Activated CD4-positive, alpha-beta memory T cell treated with anti-CD3 and anti-CD28 coated beads for 36 hours (primary cell): Measurements from ENCODE around the gene LAMTOR1. TPM values are rescaled to one million over a fixed set of nuclear protein-coding genes. Genes with fewer than 3 reads are reported as not detected.
A peak's percentile ranks its signal among the peaks of the same experiment; 100 is the strongest.
"Not testable (repeated sequence)": the region's sequence is repeated elsewhere in the genome, so short reads cannot be mapped to it uniquely, and the experiment has no call there.

Experiments
- CTCF ChIA-PET: fragments of 350-600 bp; sonication (Branson Sonifier 250); formaldehyde crosslinking; loops from one replicate; lab custom pipeline; 2021; ENCODE audit warnings: antibody characterized with exemption, inconsistent platforms; lab: Charles Lee
- POLR2A ChIA-PET: fragments of 350-600 bp; sonication (Branson Sonifier 250); formaldehyde crosslinking; loops from one replicate; lab custom pipeline; 2021; ENCODE audit warnings: antibody characterized with exemption; lab: Charles Lee
- DNase-seq: peaks from one replicate; pipeline ENCODE4 v3.0.0-alpha.2; 2020
- H3K27ac Mint-ChIP-seq: one replicate; pipeline ENCODE4 v1.8.0; 2021; ENCODE audit warnings: mixed read lengths
- H3K27me3 Mint-ChIP-seq: one replicate; pipeline ENCODE4 v1.8.0; 2021; ENCODE audit warnings: mixed read lengths
- H3K36me3 Mint-ChIP-seq: one replicate; pipeline ENCODE4 v1.8.0; 2021; ENCODE audit warnings: mixed read lengths
- H3K4me1 Mint-ChIP-seq: one replicate; pipeline ENCODE4 v1.8.0; 2021; ENCODE audit warnings: low read depth, mixed read lengths
- H3K4me3 Mint-ChIP-seq: one replicate; pipeline ENCODE4 v1.8.0; 2021; ENCODE audit warnings: mild to moderate bottlenecking, mixed read lengths
- H3K9me3 Mint-ChIP-seq: one replicate; pipeline ENCODE4 v1.8.0; 2021; ENCODE audit warnings: mixed read lengths
- intact Hi-C: fragments of 100-400 bp; cut with micrococcal nuclease; formaldehyde crosslinking; loops from one replicate; pipeline ENCODE4 v1.15.1; 2023
- total RNA-seq, 2 experiments: library from RNA; stranded (reverse); gene quantifications; one replicate each; pipeline ENCODE4 v1.2.3, GENCODE V29; 2021

LAMTOR1 gene
- 10 to 100 TPM; 54.3 to 56.2 TPM for total RNA-seq

DNA sequence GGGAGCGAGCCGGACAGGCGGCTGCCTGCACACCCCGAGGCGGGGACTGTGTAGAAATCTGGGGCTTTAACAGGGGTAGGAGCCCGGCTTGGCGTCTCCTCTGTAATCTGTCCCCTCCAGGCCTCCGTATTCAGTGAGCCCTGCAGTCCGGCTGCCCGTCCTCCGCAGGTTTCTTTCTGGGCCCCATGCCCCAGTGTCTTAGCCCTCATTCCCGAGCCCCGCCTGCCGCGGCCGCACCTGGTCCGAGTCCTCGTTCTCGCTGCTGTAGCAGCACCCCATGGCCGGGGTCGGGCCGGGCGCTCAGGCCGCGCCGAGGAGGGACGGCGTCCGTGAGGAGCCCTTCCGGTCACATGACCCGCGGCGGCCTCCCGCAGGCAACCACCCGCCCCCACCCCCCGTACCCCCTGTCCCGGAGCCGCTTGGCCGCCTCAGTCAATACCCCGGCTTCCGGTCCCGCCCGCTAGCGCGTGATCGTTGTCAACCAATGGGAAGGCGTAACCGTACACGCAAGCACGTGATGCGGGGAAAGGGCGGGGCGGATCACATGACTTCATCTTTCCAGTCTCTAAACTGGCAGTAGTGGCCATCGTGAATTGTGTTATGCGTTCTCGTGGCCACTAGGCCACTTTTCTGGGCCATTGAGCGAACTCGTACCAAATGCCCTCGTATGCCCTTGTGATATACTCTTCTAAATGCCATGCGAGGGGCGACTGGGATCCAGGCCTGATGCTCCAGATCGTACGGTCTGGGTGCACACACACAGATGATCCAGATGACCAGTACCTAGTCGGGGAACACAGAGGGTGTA lies at the start of gene LAMTOR1:
TSS of gene LAMTOR1 (minus strand) at position 352 of the 808 bp plus-strand sequence. CDS start at position 279, 73 bp downstream.
- CTCF ChIA-PET, result interaction anchor here (0.8 to 4.8 kb wide), 5 partner anchors 12 to 120 kb away, joined by 3 to 31 read pairs (median 3); no protein-coding TSS in a partner anchor
- Mint-ChIP-seq H3K27ac (peak within 1 kb of the TSS; percentile 83), H3K4me1 (peaks cover 37% of the 10 kb centered on the region), H3K4me3 (peak within 1 kb of the TSS; percentile 80), H3K36me3 (peaks cover 11% of the 10 kb centered on the region), H3K27me3 (no peaks in the 10 kb centered on the region), H3K9me3 (no peaks in the 10 kb centered on the region)
- peak; percentile 99 for DNase-seq
- POLR2A ChIA-PET, result interaction anchor here (0.9 to 1.7 kb wide), 4 partner anchors 10 to 122 kb away, joined by 3 to 5 read pairs (median 4); partner anchors contain the start of genes ANAPC15 and INPPL1
- intact Hi-C loops, result loop anchor here (1.0 to 2.0 kb wide), 6 partner anchors 9 to 174 kb away; partner anchors contain the start of genes ANAPC15, LRRC51, NUMA1 and RNF121

- no peak overlapping the region for H3K27ac Mint-ChIP-seq
- intact Hi-C loops, result no loop called here
- no peaks in the 10 kb centered on the region for H3K4me1 Mint-ChIP-seq
- no peaks in the 10 kb centered on the region for H3K27me3 Mint-ChIP-seq
- CTCF ChIA-PET, result no interaction called here
- DNase-seq, result no peak
- H3K9me3 Mint-ChIP-seq, result no peaks in the 10 kb centered on the region
- no peak overlapping the region for H3K4me3 Mint-ChIP-seq
- no peaks in the 10 kb centered on the region for H3K36me3 Mint-ChIP-seq
- POLR2A ChIA-PET, result no interaction called here
These were observed 47.8 kb upstream of the LAMTOR1 start for GRCh38 chr11:72150882-72151281.

- H3K27me3 Mint-ChIP-seq, result peaks cover 6% of the 10 kb centered on the region
- no peak overlapping the region for H3K27ac Mint-ChIP-seq
- DNase-seq, result no peak
- H3K4me1 Mint-ChIP-seq, result peaks cover 6% of the 10 kb centered on the region
- intact Hi-C loops, result no loop called here
- no peak overlapping the region for H3K4me3 Mint-ChIP-seq
- POLR2A ChIA-PET, result no interaction called here
- CTCF ChIA-PET, result interaction anchor here (1.2 to 1.6 kb wide), 3 partner anchors 54 to 284 kb away, joined by 3 to 7 read pairs (median 4); no protein-coding TSS in a partner anchor
- no peaks in the 10 kb centered on the region for H3K9me3 Mint-ChIP-seq
- no peaks in the 10 kb centered on the region for H3K36me3 Mint-ChIP-seq
These were observed 43.5 kb upstream of the LAMTOR1 start for GRCh38 chr11:72146625-72147024.

- H3K4me1 Mint-ChIP-seq, result peaks cover 18% of the 10 kb centered on the region
- H3K36me3 Mint-ChIP-seq, result no peaks in the 10 kb centered on the region
- peaks cover 8% of the 10 kb centered on the region for H3K27me3 Mint-ChIP-seq
- CTCF ChIA-PET, result interaction anchor here (0.7 to 3.5 kb wide), 32 partner anchors 10 to 406 kb away, joined by 3 to 118 read pairs (median 6); partner anchors contain the start of genes ANAPC15, INPPL1, LAMTOR1 and RNF121
- DNase-seq, result no peak
- no peak overlapping the region for H3K27ac Mint-ChIP-seq
- H3K4me3 Mint-ChIP-seq, result no peak overlapping the region
- POLR2A ChIA-PET, result interaction anchor here (0.6 to 1.2 kb wide), 3 partner anchors 10 to 292 kb away, joined by 3 to 4 read pairs (median 4); partner anchors contain the start of gene ANAPC15
- no peaks in the 10 kb centered on the region for H3K9me3 Mint-ChIP-seq
- intact Hi-C loops, result loop anchor here (1.0 kb wide), 2 partner anchors 42 to 120 kb away; partner anchors contain the start of gene LAMTOR1
These were observed 41.9 kb upstream of the LAMTOR1 start for GRCh38 chr11:72144807-72145565.

DNA sequence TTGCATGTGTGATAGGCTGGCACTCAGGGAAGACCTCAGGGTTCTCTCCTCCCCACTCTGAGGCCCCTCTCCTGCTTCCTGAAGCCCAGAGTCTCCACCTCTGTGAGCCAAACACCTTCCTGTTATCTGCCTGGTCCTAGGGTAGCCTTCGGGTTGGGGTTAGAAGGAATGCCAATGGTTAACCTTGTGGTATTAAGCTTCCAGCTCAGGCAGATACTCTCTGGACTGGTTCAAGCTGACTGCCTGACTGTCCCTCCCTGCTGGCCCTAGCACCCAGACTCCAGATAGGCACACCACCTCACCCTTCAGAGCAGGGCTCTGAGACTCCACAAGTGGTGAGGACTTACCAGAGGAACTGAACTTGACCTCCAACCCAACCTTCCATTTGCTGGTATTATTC lies 39.4 kb upstream of the LAMTOR1 start:
- H3K9me3 Mint-ChIP-seq, DNase-seq, POLR2A ChIA-PET, H3K27ac Mint-ChIP-seq, H3K4me3 Mint-ChIP-seq, H3K36me3 Mint-ChIP-seq: not testable (repeated sequence)
- intact Hi-C loops, result loop anchor here (2.0 kb wide), 1 partner anchor 166 kb away; no protein-coding TSS in a partner anchor
- H3K4me1 Mint-ChIP-seq, result peaks cover 20% of the 10 kb centered on the region
- H3K27me3 Mint-ChIP-seq, result peaks cover 11% of the 10 kb centered on the region
- CTCF ChIA-PET, result interaction anchor here (1.2 to 3.5 kb wide), 6 partner anchors 8 to 271 kb away, joined by 4 to 118 read pairs (median 6); no protein-coding TSS in a partner anchor

DNA sequence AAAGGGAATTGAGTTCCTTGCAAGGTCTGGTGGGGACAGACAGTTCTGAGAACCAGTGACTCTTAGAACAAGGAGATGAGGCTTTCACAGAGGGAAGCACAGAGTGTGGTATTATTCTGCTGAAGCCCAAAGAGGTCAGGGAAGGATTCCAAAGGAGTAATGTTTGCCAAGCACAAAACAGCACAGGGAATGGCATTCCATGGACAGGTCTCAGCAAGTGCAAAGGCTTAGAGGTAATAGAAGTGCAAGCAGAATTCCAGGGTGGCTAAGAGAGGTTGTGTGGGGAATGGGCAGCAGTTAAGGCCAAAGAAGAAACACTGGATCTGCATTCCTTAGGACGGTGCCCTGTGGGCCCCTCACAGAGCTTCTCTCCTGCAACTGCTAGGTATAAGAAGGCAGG lies 39.0 kb upstream of the LAMTOR1 start:
- H3K4me3 Mint-ChIP-seq, DNase-seq, H3K27ac Mint-ChIP-seq, POLR2A ChIA-PET, H3K9me3 Mint-ChIP-seq, H3K36me3 Mint-ChIP-seq: not testable (repeated sequence)
- Mint-ChIP-seq H3K27me3 (peaks cover 11% of the 10 kb centered on the region), H3K4me1 (peaks cover 20% of the 10 kb centered on the region)
- intact Hi-C loops, result loop anchor here (2.0 kb wide), 1 partner anchor 165 kb away; no protein-coding TSS in a partner anchor
- CTCF ChIA-PET, result interaction anchor here (1.1 to 3.5 kb wide), 3 partner anchors 49 to 118 kb away, joined by 3 to 118 read pairs (median 10); no protein-coding TSS in a partner anchor

DNA sequence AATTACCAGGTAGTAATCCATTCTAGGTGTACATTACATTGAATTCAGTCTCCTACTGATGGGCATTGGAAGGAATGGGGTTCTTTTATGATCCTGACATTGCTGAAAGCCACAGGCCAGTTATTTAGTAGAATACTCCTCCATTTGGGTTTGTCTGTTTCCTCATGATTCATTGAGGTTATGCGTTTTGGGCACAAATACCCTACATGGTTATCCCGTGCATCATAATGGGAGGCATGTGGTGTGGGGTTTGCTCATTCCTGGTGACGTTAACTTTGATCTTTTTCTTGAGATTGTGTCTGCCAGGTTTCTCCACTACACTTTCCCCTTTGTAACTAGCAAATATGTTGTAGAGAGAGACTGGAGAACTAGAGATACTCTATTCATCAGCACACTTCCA lies 38.0 kb upstream of the LAMTOR1 start:
- DNase-seq, result peak; percentile 72
- ChIA-PET POLR2A (no interaction called here), CTCF (interaction anchor here (0.8 to 2.6 kb wide), 5 partner anchors 48 to 290 kb away, joined by 3 to 10 read pairs (median 3); no protein-coding TSS in a partner anchor)
- H3K4me1 Mint-ChIP-seq, result peaks cover 21% of the 10 kb centered on the region
- H3K36me3 Mint-ChIP-seq, result no peaks in the 10 kb centered on the region
- H3K9me3 Mint-ChIP-seq, result no peaks in the 10 kb centered on the region
- no peak overlapping the region for H3K4me3 Mint-ChIP-seq
- H3K27ac Mint-ChIP-seq, result peak overlapping the region; percentile 13
- H3K27me3 Mint-ChIP-seq, result peaks cover 11% of the 10 kb centered on the region
- intact Hi-C loops, result loop anchor here (1.0 kb wide), 2 partner anchors 29 to 40 kb away; partner anchors contain the start of gene ANAPC15

GRCh38 chr11:72140661-72141060 lies 37.6 kb upstream of the LAMTOR1 start:
- peaks cover 11% of the 10 kb centered on the region for H3K27me3 Mint-ChIP-seq
- DNase-seq, result no peak
- H3K27ac Mint-ChIP-seq, result peak overlapping the region; percentile 13
- CTCF ChIA-PET, result interaction anchor here (0.8 to 2.6 kb wide), 5 partner anchors 48 to 291 kb away, joined by 3 to 10 read pairs (median 3); no protein-coding TSS in a partner anchor
- intact Hi-C loops, result loop anchor here (1.0 kb wide), 2 partner anchors 28 to 41 kb away; partner anchors contain the start of gene ANAPC15
- POLR2A ChIA-PET, result no interaction called here
- no peak overlapping the region for H3K4me3 Mint-ChIP-seq
- no peaks in the 10 kb centered on the region for H3K9me3 Mint-ChIP-seq
- H3K36me3 Mint-ChIP-seq, result no peaks in the 10 kb centered on the region
- peaks cover 21% of the 10 kb centered on the region for H3K4me1 Mint-ChIP-seq

DNA sequence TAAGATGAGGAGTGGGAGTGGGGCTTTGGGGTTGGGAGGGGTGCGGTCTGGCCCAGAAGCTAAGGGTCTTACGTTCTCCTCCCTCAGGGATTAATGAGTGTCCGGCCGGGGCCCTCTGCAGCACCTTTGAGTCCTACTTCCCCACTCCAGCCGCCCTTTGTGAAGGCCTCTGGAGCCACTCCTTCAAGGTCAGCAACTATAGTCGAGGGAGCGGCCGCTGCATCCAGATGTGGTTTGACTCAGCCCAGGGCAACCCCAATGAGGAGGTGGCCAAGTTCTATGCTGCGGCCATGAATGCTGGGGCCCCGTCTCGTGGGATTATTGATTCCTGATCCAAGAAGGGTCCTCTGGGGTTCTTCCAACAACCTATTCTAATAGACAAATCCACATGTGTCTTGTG lies 36.4 kb upstream of the LAMTOR1 start:
- CTCF ChIA-PET, result interaction anchor here (2.6 kb wide), 1 partner anchor 114 kb away, joined by 10 read pairs; no protein-coding TSS in a partner anchor
- Mint-ChIP-seq H3K27me3 (peaks cover 11% of the 10 kb centered on the region), H3K27ac (no peak overlapping the region), H3K9me3 (no peaks in the 10 kb centered on the region), H3K4me3 (no peak overlapping the region), H3K4me1 (peaks cover 21% of the 10 kb centered on the region), H3K36me3 (no peaks in the 10 kb centered on the region)
- POLR2A ChIA-PET, result no interaction called here
- DNase-seq, result no peak
- intact Hi-C loops, result no loop called here

DNA sequence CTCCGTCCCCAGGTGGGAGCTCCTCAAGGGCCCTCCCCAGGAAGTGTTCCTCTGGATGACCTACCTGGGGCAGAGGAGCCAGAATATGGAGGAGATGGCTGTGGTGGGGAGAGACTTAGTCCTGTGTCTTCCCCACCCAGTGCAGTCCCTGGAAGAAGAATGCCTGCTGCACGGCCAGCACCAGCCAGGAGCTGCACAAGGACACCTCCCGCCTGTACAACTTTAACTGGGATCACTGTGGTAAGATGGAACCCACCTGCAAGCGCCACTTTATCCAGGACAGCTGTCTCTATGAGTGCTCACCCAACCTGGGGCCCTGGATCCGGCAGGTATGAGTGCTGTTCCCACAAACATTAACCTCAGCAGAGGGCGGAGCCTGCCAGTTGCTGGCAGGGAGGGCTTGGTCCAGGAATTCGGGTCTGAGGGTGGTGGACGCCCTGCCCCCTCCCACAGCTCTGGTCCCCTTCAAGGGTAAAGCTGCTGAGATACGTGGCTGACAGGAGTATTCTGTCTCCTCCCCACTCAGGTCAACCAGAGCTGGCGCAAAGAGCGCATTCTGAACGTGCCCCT lies 35.8 kb upstream of the LAMTOR1 start:
- Mint-ChIP-seq H3K9me3 (no peaks in the 10 kb centered on the region), H3K27ac (no peak overlapping the region), H3K4me1 (peaks cover 21% of the 10 kb centered on the region), H3K4me3 (no peak overlapping the region), H3K27me3 (peaks cover 11% of the 10 kb centered on the region), H3K36me3 (no peaks in the 10 kb centered on the region)
- POLR2A ChIA-PET, result no interaction called here
- intact Hi-C loops, result no loop called here
- no peak for DNase-seq
- CTCF ChIA-PET, result interaction anchor here (1.3 kb wide), 1 partner anchor 44 kb away, joined by 3 read pairs; no protein-coding TSS in a partner anchor
